Parathyroid adenoma (tissue), 2 donors: ENCODE measurements around the gene RASGEF1B.

Experiments
- H2AFZ ChIP-seq: fragments of 300-600 bp; sonication (generic); one replicate; pipeline ENCODE4 v1.7.0; 2017; ENCODE audit warnings: antibody characterized with exemption, mild to moderate bottlenecking
- H3K27ac ChIP-seq: fragments of 300-600 bp; sonication (generic); one replicate; pipeline ENCODE4 v1.7.0; 2017
- H3K27me3 ChIP-seq: fragments of 300-600 bp; sonication (generic); one replicate; pipeline ENCODE4 v1.7.0; 2017; ENCODE audit warnings: low read length; ENCODE audit not compliant: control insufficient read depth, insufficient read depth
- H3K36me3 ChIP-seq: fragments of 300-600 bp; sonication (generic); one replicate; pipeline ENCODE4 v1.7.0; 2017; ENCODE audit warnings: low read length; ENCODE audit not compliant: control insufficient read depth, insufficient read depth
- H3K4me1 ChIP-seq: fragments of 300-600 bp; sonication (generic); one replicate; pipeline ENCODE4 v1.7.0; 2017; ENCODE audit warnings: control low read depth
- H3K4me2 ChIP-seq: fragments of 300-600 bp; sonication (generic); one replicate; pipeline ENCODE4 v1.7.0; 2017; ENCODE audit warnings: low read length
- H3K4me3 ChIP-seq: fragments of 300-600 bp; sonication (generic); one replicate; pipeline ENCODE4 v1.7.0; 2017; ENCODE audit warnings: low read depth, low read length
- H3K79me2 ChIP-seq: fragments of 300-600 bp; sonication (generic); one replicate; pipeline ENCODE4 v1.7.0; 2017; ENCODE audit warnings: control low read depth
- H3K9ac ChIP-seq: fragments of 300-600 bp; sonication (generic); one replicate; pipeline ENCODE4 v1.7.0; 2017; ENCODE audit warnings: mild to moderate bottlenecking
- H3K9me3 ChIP-seq: fragments of 300-600 bp; sonication (generic); one replicate; pipeline ENCODE4 v1.7.0; 2017; ENCODE audit warnings: low read length; ENCODE audit not compliant: control insufficient read depth
- CTCF ChIP-seq: fragments of 300-600 bp; sonication (generic); IDR thresholded peaks from one replicate; pipeline ENCODE4 v1.7.0; 2017; ENCODE audit warnings: antibody characterized with exemption, mild to moderate bottlenecking
- donor health status: primary hyperparathyroidism.

RASGEF1B gene

GRCh38 chr4:81509191-81509590, 37.5 kb upstream of the RASGEF1B start:
- no peaks in the 10 kb centered on the region for H3K4me1 ChIP-seq
- no peaks in the 10 kb centered on the region for H3K9me3 ChIP-seq
- H3K27me3 ChIP-seq: no peaks in the 10 kb centered on the region
- H2AFZ ChIP-seq: no peak overlapping the region
- no peak overlapping the region for H3K27ac ChIP-seq
- H3K9ac ChIP-seq: no peak overlapping the region
- no peak overlapping the region for H3K4me2 ChIP-seq
- no peak overlapping the region for H3K4me3 ChIP-seq
- no peak for TF ChIP-seq CTCF
- no peaks in the 10 kb centered on the region for H3K79me2 ChIP-seq
- H3K36me3 ChIP-seq: no peaks in the 10 kb centered on the region

- no peaks in the 10 kb centered on the region for H3K27me3 ChIP-seq
- no peak overlapping the region for H3K27ac ChIP-seq
- no peak overlapping the region for H3K9ac ChIP-seq
- no peaks in the 10 kb centered on the region for H3K36me3 ChIP-seq
- no peak overlapping the region for H3K4me2 ChIP-seq
- no peak overlapping the region for H3K4me3 ChIP-seq
- no peaks in the 10 kb centered on the region for H3K9me3 ChIP-seq
- no peak for TF ChIP-seq CTCF
- H3K4me1 ChIP-seq: no peaks in the 10 kb centered on the region
- H2AFZ ChIP-seq: peak overlapping the region; percentile 33
- no peaks in the 10 kb centered on the region for H3K79me2 ChIP-seq
Observed at GRCh38 chr4:81508411-81509185, 36.9 kb upstream of the RASGEF1B start.

- TF ChIP-seq CTCF: no peak
- no peak overlapping the region for H3K9ac ChIP-seq
- no peak overlapping the region for H2AFZ ChIP-seq
- no peaks in the 10 kb centered on the region for H3K27me3 ChIP-seq
- H3K9me3 ChIP-seq: no peaks in the 10 kb centered on the region
- H3K4me2 ChIP-seq: no peak overlapping the region
- no peaks in the 10 kb centered on the region for H3K4me1 ChIP-seq
- H3K36me3 ChIP-seq: no peaks in the 10 kb centered on the region
- no peak overlapping the region for H3K4me3 ChIP-seq
- no peaks in the 10 kb centered on the region for H3K79me2 ChIP-seq
- no peak overlapping the region for H3K27ac ChIP-seq
Observed at GRCh38 chr4:81507530-81507929, 35.8 kb upstream of the RASGEF1B start.

GRCh38 chr4:81506731-81507130, 35.0 kb upstream of the RASGEF1B start:
- no peak overlapping the region for H3K4me2 ChIP-seq
- H3K9ac ChIP-seq: no peak overlapping the region
- no peaks in the 10 kb centered on the region for H3K4me1 ChIP-seq
- no peak for TF ChIP-seq CTCF
- no peak overlapping the region for H2AFZ ChIP-seq
- no peak overlapping the region for H3K4me3 ChIP-seq
- no peaks in the 10 kb centered on the region for H3K79me2 ChIP-seq
- H3K36me3 ChIP-seq: no peaks in the 10 kb centered on the region
- H3K9me3 ChIP-seq: no peaks in the 10 kb centered on the region
- no peak overlapping the region for H3K27ac ChIP-seq
- no peaks in the 10 kb centered on the region for H3K27me3 ChIP-seq

GRCh38 chr4:81505726-81506125, 34.0 kb upstream of the RASGEF1B start:
- Histone ChIP-seq H3K9me3 (no peaks in the 10 kb centered on the region), H3K27me3 (no peaks in the 10 kb centered on the region), H3K4me2 (no peak overlapping the region), H3K27ac (peak overlapping the region; percentile 19), H3K36me3 (no peaks in the 10 kb centered on the region), H2AFZ (no peak overlapping the region), H3K79me2 (no peaks in the 10 kb centered on the region), H3K9ac (no peak overlapping the region), H3K4me1 (no peaks in the 10 kb centered on the region), H3K4me3 (no peak overlapping the region)
- no peak for TF ChIP-seq CTCF
